ENCODE results near the gene C19orf47. TPM values are rescaled to one million over a fixed set of nuclear protein-coding genes. Genes with fewer than 3 reads are reported as not detected.

C19orf47 gene
- total RNA-seq, 4 donors from 2014 or later = 7.6 to 11.9 (median 8.3) TPM

GRCh38 chr19:40303765-40304164, 44.4 kb downstream of the C19orf47 start:
- ATAC-seq (ENCODE audit: low FRiP score) = no peak
- no peak for TF ChIP-seq CTCF (IDR thresholded peaks at IDR 0.05)
- DNase-seq (ENCODE audit: low spot score) = no peak

- DNase-seq (ENCODE audit: low spot score) = no peak
- TF ChIP-seq CTCF (IDR thresholded peaks at IDR 0.05) = no peak
- ATAC-seq (ENCODE audit: low FRiP score) = no peak
These were observed 45.8 kb downstream of the C19orf47 start for GRCh38 chr19:40302224-40303011.

- DNase-seq (ENCODE audit: low spot score) (no peak), ATAC-seq (ENCODE audit: low FRiP score) (no peak)
These were observed 47.5 kb downstream of the C19orf47 start for GRCh38 chr19:40300668-40301067.

GRCh38 chr19:40298026-40298425, 50.2 kb downstream of the C19orf47 start:
- no peak for TF ChIP-seq CTCF (IDR thresholded peaks at IDR 0.05)
- no peak for ATAC-seq (ENCODE audit: low FRiP score)
- no peak for DNase-seq (ENCODE audit: low spot score)

More at GRCh38 chr19:40300668-40301067, 47.5 kb downstream of the C19orf47 start:
- no peak for TF ChIP-seq CTCF (IDR thresholded peaks at IDR 0.05)

GRCh38 chr19:40294560-40294959, 53.6 kb downstream of the C19orf47 start:
- ATAC-seq (ENCODE audit: low FRiP score) = no peak
- TF ChIP-seq CTCF (IDR thresholded peaks at IDR 0.05) = no peak
- no peak for DNase-seq (ENCODE audit: low spot score)

GRCh38 chr19:40286971-40287421, 61.2 kb downstream of the C19orf47 start:
- TF ChIP-seq CTCF (IDR thresholded peaks at IDR 0.05) = no peak
- DNase-seq (ENCODE audit: low spot score) (no peak), ATAC-seq (ENCODE audit: low FRiP score) (no peak)

All from omental fat pad (tissue), 4 donors.